HG02763 (cell line): ENCODE data around the gene GRIFIN.

Experiments used
- ATAC-seq: cut with Tn5 transposase; IDR thresholded peaks from one replicate; pipeline ENCODE4 v1.9.1; 2021; ENCODE audit warnings: mild to moderate bottlenecking, moderate library complexity; ENCODE audit not compliant: unreplicated experiment

The GRIFIN gene

DNA sequence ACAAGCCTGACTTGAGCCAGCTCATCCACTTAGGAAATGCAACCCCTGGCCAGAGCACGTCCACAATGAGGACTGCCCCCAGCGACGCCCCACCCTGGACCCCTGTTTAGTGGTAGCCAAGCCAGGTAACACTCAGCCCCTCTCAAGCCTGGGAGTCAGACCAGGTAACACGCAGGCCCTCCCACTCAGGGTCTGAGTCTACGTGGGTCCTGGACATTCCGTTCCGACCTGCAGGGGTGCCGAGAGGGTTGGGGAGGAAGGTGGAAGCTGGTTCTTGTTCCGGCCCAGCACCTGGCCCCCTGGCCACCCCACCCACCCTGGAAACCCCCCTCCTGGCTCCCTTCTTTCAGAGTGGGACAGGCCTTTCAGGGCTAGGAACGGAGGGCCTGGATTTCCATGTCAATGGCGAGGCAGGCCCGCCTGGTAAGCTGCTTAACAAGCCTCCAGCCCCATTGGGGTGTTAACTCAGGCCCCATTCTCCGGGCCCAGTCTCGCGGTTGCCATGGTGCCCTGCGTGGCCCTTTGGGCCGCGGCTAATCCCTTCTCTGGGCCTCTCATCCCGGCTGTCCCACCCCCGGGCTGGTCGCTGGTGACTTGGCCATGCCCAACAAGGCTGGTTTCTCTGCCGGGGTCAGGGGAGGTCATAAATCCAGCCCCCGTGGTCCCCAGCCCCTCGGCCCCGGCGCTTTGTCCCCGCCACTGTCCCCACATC is 23.7 kb upstream of the GRIFIN start:
- no peak for ATAC-seq

DNA sequence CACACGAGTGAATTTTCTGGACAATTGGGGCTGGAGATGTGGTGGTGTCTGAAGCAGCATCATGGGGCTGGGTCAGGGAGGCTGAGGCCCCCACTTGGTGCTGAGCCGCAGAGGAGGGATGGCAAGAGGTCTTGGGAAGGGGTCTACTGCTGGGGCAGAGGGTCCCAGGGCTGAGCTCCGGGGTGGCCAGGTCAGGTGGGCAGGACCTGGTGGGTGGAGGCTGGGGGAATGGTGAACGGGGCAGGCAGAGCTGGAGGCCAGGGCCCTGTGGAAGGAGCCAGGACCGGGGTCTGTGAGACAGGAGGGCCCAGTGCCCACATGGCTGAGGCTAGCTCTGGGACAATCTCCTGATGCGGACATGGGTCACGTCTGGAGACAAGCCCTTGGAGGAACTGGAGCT is 23.0 kb upstream of the GRIFIN start:
- ATAC-seq, result no peak

DNA sequence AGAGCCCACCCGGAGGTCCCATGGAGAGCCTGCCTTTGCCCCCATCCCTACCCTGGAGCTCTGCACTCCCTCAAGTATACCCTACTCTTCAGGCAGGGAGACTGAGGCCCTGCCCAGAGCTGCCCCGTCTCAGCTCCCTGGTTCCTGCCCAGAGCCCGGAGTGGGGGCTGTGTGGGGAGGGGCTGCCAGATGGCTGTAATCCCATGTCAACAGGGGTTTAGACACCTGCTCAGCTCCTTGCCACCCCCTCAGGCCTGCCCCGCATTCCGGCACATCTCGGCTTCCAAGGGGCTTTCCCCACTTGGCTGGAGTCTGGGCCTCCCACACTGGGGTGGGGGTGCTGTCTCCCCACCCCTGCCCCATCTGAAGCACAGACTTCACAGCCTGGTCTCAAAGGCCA is 22.5 kb upstream of the GRIFIN start:
- no peak for ATAC-seq

DNA sequence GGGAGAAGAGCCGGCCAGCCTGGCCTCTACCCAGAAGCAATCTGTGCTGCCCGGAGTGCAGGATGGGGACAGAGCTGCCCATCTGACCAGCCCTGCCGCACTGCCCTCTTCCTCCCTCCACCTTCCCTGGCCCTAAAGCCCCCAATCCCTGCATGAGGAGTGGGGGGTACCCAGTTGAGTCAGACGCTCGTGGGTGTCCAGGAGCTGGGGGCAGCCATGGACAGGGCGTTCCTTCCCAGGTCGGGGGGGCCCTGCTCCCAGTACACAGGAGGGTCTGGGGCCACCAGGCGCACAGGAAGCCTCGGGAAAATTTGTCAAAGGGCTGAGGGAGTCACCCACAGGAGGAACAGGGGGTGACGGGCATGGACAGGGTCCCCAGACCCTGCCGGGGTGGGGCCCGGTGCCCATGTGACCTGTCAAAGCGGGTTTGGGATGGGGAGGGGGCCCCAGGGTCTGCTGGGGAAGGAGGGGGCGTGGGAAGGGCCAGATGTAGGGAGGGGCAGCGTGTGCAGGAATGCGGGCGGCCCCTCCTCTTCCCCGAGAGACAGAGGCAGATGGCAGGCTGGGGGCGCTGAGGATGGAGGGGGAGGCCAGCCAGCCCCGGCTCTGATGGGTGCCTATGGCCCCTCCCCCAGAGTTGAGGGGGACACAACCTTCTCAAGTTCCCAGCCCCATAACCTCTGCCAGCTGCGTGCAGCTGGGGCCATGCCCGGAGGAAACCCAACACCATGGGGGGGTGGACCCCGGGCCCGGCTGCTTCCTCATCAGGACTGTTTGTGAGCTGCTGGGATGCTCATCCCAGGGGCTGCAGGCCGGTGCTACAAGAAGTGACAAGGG is 21.5 kb upstream of the GRIFIN start:
- ATAC-seq, result no peak

DNA sequence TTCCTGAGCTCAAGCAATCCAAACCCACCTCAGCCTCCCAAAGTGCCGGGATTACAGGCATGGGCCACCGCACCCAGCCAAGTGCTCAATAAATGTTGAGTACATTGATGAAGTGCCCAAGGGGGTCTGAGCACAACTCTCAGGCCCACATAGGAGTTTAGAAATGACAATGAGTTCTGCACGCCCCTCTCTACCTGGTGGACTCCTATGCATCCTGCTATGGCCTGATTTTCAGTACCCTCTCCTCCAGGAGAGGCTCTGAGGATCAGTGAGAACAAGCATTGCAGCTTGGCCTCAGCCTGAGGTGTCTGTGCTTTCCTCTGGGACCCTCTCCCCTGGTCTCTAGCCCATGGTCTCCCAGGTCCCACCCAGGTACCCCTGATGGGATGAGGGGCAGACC is 20.9 kb upstream of the GRIFIN start:
- ATAC-seq, result no peak

DNA sequence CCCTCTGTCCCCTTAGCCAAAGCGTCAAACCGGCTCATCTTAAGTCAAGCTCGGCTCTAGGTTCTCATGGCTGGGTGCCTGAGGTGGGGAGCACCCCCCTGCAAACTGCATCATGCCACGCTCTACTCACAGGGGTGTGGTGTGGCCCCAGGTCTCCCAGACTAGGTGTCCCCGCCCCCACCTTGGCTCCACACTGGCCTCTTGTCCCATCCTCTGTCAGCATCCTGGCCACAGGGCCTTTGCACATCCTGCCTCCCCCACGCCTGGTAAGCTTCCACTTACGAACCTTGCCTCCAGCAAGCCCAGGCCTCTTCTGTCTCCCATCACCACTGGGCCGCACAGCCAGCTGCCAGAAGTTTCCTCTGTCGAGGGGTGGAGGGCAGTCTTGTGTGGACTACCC is 20.2 kb upstream of the GRIFIN start:
- no peak for ATAC-seq

DNA sequence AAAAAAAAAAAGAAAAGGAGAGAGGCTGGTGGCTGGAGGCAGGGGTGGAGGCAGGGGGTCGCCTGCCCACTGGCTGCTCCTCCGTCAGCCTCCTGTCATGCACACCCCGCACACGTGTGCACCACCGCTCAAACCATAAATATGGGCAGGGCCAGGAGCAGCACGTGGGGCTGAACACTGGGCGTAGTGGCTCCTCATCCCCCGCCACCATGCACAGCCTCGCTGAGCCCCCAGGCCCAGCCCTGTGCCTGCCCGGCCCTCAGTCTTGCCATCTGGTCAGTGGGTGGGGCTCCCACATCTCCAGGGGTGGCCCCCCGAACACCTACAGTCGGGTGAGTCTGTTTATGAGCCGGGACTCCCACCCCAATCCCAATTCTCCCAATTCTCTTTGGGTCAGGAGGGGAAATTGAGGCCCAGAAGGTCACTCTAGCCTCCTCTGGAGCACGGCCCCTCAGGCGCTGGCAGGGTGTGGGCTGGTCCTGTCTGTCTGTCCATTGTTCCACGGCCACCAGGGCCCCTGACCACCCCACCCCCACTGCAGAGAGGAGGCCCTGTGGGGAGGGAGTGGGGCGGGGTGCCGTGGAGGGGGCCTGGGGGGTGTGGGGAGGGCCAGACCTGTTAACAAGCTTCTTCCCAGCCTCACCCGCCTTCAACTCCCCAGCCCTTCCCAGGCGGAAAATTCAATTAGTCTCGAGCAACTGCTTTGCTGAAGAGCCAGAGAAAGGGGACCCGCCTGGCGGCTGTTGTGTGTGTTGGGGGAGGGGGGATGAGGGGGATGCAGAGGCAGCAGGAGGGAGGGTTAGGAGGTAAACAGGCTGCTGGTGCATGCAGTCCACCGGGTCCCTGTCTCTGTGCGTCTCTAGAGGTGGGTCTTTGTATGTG is 19.5 kb upstream of the GRIFIN start:
- no peak for ATAC-seq

DNA sequence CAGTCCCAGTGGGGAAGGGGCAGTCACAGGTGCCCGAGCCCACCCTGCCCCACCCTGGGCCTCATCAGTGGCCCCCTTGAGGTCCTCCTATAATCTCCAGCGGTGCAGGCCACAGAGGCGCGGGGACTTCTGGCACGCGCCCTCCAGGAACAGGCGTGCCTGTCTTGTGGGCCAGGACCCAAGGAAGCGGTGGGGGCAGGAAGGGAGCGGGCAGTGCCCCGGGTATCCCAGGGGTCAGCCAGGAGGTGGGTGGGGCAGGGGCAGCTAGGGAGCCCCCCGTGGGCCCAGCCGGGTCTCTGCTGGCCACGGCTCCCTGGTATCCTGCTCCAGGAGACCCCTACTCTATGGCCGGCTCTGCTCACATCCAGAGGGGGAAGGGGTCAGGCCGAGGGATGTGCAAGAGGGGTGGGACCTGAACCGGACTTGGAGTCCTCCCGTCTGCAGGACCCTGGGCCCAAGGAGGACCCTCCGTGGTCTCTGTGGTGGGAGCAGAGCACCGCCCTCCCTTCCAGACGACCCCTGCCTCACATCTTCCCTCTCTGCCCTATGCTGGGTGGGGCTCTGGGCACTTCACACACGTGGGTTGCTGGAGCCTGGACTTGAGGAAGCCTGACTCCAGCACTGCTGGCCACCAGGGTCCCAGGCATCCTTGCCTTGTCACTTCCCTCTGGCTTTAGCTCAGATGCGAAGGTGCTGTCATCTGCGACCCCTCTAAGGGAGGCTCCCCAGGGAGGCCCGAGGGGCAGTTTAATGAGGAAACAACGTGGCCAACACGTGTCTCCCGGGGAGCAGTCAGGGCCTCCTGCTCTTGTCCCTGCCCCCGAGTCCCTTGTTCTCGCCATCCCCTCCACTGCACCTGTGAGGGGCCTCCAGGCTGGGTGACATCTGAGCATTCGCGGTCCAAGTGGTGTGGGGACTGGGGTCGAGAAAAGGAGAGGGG is 18.3 kb upstream of the GRIFIN start:
- ATAC-seq, result no peak

DNA sequence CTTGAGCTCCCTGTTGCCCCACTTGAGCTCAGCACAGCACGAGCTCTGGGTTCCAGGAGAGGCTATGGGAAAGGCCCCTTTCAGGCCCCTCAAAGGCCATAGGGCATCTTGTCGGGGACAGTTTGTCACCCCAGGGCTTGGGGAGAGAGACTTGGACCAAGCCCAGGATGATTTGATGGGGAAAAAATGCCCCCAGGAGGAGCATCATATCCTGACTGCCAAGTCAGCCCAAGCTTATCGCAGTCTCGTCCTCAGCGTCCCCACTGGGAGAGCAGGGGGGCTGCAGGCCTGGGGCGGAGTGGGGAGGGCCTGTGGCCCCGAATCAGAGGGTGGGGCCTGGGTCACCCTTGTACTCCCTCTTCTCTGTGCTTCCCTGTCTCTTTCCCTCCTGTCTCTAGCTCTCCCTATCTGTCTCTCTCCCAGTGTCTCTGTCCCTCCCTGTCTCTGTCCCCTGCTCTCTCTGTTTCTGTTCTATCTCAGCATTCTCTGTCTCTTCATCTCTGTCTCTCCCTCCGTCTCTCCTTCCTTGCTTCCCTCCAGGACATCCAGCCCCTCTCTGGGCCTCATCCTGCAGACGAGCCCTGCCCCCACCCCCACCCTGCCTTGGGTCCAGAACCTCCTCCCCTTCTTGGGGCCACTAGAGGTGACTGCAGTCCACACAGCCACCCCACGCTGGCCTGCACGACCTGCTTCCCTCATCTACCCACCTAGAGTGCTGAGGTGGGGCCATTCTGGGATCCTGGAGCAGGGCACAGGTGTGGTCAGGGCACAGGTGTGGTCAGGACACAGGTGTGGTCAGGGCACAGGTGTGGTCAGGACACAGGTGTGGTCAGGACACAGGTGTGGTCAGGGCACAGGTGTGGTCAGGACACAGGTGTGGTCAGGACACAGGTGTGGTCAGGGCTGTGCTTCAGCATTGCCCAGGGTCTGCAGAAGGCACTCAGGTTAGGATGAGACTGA is 17.3 kb upstream of the GRIFIN start:
- no peak for ATAC-seq

DNA sequence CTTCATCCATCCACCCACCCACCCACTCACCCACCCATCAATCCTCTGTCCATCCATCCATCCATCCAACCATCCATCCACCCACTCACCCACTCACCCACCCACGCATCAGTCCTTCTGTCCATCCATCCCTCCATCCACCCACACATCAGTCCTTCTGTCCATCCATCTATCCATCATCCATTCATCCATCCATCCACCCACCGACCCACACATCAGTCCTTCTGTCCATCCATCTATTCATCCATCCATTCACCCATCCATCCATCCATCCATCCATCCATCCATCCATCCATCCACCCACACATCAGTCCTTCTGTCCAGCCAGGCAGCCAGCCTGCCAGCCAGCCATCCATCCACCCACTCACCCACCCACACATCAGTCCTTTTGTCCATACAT is 15.8 kb upstream of the GRIFIN start:
- no peak for ATAC-seq

DNA sequence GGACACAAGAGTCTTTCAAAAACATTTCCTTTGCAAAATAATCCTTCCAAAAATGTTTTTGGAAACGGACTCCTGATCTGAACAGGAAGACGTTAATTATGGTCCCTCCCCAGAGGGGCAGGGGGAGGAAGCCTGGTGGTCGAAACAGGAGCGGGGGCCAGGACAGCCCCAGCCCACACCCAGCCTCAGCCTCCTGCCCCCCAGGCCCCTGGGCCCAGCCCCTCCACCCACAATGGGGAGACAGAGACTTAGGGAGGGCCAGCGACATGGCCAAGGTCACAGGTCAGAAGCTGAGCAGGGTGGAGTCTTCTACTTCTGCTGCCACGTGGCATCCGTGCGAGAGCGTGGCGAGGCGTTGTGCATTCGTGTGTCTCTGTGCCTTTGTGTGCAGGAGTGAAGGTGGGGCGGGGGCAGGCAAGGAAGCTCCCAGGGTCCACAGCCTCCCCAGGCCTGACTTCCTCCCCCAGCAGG is 14.0 kb upstream of the GRIFIN start:
- no peak for ATAC-seq

DNA sequence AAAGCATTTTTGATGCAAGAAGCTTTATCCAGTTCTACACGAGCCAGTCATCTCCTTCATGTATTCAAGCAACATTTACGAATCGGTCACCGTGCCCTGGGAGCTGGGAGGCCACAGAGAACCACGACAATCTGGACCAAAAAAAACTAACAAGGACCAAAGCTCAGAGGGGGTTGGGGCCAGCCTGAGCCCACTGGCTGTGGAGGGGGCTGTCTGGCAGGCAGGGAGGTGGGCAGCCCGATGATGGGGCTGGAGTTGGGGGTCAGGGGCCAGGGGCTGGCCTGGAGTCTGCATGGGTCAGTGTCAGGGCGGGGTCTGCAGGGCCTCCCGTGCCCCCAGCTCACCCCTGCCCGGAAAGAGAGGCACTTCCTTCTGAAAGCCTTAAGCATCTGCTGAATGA is 12.5 kb upstream of the GRIFIN start:
- ATAC-seq, result no peak

DNA sequence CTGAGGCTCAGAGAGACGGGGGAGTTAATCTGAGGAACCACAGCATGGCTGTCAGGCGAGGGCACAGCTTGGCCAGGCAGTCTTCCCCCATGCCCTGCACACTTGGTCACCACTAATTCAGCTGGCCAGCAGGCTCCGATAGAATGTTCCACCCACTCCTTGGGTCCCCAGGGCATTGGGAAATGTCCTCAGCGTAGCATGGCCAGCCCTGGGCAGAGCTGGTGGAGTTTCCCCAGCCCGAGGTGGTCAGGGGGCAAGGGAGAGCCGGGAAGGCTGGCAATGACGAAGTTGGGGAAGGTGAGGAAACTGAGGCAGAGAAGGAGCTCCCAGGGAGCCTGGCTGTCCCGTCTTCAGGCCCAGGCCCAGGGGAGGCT is 12.1 kb upstream of the GRIFIN start:
- ATAC-seq, result no peak

DNA sequence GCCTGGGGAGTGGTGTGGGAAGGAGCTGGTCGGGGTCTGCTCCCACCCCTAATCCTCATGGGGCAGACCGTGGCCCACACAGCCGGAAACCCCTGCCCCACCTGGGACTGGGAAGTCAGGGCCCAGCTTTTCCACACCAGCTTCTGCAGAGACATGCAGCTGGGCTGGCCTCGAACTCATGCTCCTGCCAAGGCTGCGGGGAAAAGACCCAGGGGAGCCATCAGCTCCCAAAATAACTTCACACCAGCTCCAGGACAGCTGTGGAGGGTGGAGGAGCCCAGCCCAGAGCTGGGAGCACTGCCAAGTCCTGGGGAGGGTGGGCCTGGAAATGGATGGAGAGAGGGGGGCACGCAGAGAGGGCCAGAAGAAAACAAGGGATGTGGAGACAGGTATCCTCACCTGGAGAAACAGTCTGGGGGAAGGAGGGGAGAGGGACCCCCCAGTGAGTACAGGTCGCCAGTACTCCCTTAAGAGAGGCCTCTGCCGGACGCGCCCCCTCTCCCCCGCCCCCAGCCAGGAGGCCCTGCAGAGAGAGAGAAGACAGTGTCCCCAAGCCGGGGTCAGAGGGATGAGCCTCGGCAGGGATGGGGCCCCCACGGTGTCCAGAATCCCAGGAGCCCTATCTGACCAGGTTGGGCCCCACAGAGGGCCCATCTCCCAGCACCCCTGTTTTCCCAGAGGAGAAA is 11.5 kb upstream of the GRIFIN start:
- ATAC-seq, result no peak

DNA sequence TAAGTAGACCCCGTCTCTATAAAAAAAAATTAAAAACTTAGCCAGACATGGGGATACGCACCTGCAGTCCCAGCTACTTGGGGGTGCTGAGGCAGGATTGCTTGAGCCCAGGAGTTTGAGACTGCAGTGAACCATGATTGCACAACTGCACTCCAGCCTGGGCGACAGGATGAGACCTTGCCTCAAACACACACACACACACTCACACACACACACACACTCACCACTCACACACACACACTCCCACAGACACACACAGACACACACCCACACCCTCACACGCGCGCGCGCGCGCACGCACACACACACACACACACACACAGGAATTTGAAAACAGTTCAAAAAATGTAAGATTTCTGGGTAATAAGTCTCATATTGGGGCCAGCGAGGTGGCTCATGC is 8.7 kb upstream of the GRIFIN start:
- no peak for ATAC-seq

DNA sequence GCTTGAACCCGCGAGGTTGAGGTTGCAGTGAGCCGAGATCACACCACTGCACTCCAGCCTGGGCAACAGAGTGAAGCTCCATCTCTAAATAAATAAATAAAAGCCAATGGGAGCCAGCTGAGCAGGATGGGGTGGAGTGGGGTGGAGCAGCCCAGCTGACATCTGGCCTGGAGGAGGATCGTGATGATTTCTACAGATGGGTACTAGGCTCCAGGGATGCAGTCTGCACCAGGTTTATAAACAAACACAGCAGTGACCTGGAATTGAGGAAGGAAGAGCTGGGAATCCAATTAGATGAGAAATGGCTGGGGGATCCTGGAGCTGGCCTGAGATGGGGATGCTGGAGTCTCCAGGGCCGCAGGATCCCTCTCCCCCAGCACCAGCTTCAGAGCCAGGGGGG is 7.3 kb upstream of the GRIFIN start:
- no peak for ATAC-seq

DNA sequence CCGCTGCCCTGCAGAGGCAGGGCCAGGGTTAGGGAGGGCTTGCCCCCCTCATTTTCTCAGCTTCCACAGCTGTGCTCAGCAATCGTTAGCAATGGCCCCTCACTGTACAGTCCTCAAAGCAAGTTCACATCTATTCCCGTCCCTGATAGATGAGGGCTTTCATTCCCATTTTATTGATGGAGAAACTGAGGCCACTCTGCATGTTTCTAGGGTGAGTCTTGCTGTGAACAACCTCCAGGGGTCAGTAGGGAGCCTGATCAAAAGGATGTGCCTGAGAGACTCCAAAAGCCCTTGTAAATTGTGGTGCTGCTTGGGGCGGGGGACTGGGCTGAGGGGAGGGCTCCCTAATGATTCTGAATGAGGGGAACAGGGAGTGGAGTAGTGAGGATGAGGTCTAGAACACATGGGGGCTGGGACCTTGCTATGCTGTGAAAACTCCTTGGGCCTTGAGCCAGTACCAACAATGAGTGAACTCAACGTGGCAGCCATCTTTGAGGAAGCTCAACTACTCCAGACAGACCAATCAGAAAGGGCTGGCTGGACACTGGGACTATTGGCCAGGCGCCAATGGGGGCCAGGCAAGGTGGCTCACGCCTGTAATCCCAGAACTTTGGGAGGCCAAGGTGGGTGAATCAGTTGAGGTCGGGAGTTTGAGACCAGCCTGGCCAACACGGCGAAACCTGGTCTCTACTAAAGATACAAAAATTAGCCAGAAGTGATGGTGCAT is 6.7 kb upstream of the GRIFIN start:
- ATAC-seq, result no peak

DNA sequence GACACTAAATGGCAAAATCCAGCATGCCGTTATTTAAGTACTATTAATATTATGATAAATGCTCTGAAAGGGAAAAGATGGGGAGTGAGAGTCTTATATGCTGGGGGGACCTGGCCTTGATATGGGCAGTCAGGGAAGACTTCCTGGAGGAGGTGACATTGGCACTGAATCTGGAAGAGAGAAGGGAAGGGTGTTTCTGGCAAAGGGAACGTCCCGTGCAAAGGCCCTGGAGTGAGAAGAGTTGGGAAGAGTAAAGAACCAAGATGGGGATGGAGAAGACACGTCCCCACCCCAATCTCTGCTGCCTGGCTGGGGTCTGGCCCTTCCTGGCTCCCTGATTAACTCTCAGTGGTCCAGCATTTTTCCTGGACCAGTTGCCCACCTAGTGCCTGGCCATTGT is 5.0 kb upstream of the GRIFIN start:
- ATAC-seq, result no peak
